ENCODE measurements around the gene GCAT.

DNA sequence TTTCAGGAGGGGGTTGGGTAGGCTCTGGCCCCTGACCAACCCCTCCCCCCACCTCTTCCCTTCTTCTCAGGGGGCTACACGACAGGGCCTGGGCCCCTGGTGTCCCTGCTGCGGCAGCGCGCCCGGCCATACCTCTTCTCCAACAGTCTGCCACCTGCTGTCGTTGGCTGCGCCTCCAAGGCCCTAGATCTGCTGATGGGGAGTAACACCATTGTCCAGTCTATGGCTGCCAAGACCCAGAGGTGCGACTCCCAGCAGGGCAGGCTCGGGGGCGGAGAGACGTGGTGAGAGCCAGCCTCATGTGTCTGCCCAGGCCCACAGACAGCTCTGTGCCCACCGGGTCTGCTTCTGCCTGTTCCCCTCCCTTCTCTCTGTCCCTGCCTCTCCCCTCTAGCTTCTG, 7.9 kb downstream of the GCAT start:
- TF ChIP-seq NR2C2 (IDR thresholded peaks at IDR 0.05; ENCODE audit: borderline replicate concordance, control insufficient read depth, insufficient read length, low read depth) (no peak), CTCF (IDR thresholded peaks at IDR 0.05 in 2 of 3, conservative IDR thresholded peaks at IDR 0.05 in 1 of 3; ENCODE audit: control insufficient read depth in 2 of 3, extremely low read depth in 1 of 3, insufficient read depth in 1 of 3, low read depth in 3 of 3, low read length in 3 of 3) (no peak), PAX5 (IDR thresholded peaks at IDR 0.05; ENCODE audit: borderline replicate concordance, low read depth, low read length) (no peak), BRCA1 (IDR thresholded peaks at IDR 0.05; ENCODE audit: low read depth, low read length) (no peak), POLR2AphosphoS5 (IDR thresholded peaks at IDR 0.05; ENCODE audit: low read length) (no peak), SP1 (IDR thresholded peaks at IDR 0.05; ENCODE audit: low read depth, low read length) (no peak), RCOR1 (conservative IDR thresholded peaks at IDR 0.05; ENCODE audit: low read depth, low read length) (no peak), POLR2A (IDR thresholded peaks at IDR 0.05; ENCODE audit: low read depth, low read length) (no peak)

Data from GM12878 (cell line).